Measurements from ENCODE around the gene P2RX3. TPM values are rescaled to one million over a fixed set of nuclear protein-coding genes. Genes with fewer than 3 reads are reported as not detected.

Gene P2RX3
- total RNA-seq, 4 donors from 2014 or later, result 0.69 TPM; not detected in 3

DNA sequence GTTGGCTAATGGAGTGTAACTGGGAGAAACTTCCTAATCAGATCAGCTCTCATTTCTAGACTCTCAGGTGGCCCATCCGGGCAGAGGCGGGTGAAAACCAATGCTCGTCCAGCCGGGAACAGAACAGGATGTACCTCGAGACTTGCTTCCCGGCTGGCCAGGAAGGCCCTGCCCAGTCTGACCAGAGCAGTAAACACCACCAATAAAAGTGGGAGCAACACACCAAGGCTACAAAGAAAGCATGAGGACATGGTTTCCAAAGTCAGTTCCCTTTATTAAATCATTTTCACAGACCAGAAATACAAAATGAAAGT is 12.5 kb upstream of the P2RX3 start:
- TF ChIP-seq EP300 (IDR thresholded peaks at IDR 0.05), result no peak
- peak; percentile 88 for TF ChIP-seq POLR2AphosphoS5 (IDR thresholded peaks at IDR 0.05)
- H3K36me3 ChIP-seq, result peaks cover 0 to 50% of the 10 kb centered on the region in 2 donors
- 3% methylated on average over 5 of the region's 6 CpGs; no CpG with 5 or more reads in 1 of the 2 donors for WGBS, 2 donors (ENCODE audit: low coverage in 1 of 2)

DNA sequence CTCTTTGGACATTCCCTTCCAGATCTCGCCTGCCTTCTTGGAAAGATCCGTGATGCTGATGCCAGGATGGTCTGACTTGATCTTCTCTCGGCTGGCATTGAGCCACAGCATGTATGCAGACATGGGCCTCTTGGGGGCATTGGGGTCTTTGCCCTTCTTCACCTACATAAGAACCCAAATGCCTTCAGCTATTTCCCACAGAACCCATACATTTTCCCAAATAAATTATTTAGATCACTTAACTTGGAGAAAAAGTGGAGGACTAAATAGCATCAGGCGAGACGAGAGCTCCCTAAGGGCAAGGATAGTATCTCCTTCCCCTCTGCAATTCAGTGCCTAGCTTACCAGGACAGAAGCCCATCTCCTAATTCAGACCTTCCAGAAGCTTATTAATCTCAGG is 10.4 kb upstream of the P2RX3 start:
- Histone ChIP-seq H3K27me3 (no peaks in the 10 kb centered on the region), H3K4me1 (peaks cover 7 to 32% (median 14%) of the 10 kb centered on the region in 3 donors), H3K9me3 (no peaks in the 10 kb centered on the region), H3K27ac (peak overlapping the region in 3 of 4 donors; percentile 97 to 98 (median 97)), H3K36me3 (peaks cover 0 to 70% of the 10 kb centered on the region in 2 donors), H3K4me3 (no peak overlapping the region)
- no peak for TF ChIP-seq POLR2A (IDR thresholded peaks at IDR 0.05)
- no peak for TF ChIP-seq EP300 (IDR thresholded peaks at IDR 0.05)
- TF ChIP-seq, protein P1, sequence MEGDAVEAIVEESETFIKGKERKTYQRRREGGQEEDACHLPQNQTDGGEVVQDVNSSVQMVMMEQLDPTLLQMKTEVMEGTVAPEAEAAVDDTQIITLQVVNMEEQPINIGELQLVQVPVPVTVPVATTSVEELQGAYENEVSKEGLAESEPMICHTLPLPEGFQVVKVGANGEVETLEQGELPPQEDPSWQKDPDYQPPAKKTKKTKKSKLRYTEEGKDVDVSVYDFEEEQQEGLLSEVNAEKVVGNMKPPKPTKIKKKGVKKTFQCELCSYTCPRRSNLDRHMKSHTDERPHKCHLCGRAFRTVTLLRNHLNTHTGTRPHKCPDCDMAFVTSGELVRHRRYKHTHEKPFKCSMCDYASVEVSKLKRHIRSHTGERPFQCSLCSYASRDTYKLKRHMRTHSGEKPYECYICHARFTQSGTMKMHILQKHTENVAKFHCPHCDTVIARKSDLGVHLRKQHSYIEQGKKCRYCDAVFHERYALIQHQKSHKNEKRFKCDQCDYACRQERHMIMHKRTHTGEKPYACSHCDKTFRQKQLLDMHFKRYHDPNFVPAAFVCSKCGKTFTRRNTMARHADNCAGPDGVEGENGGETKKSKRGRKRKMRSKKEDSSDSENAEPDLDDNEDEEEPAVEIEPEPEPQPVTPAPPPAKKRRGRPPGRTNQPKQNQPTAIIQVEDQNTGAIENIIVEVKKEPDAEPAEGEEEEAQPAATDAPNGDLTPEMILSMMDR (IDR thresholded peaks at IDR 0.05), result no peak
- no peak for TF ChIP-seq POLR2AphosphoS5 (IDR thresholded peaks at IDR 0.05)
- 86 to 95% methylated on average over 4 to 5 of the region's 5 CpGs for WGBS, 2 donors (ENCODE audit: low coverage in 1 of 2)
- ATAC-seq, result no peak

More for the DNA sequence above, 12.5 kb upstream of the P2RX3 start:
- Histone ChIP-seq H3K27ac (peak overlapping the region; percentile 92 to 98 (median 97)), H3K27me3 (no peaks in the 10 kb centered on the region), H3K4me3 (peak overlapping the region; percentile 38 to 96), H3K4me1 (peaks cover 7 to 53% (median 28%) of the 10 kb centered on the region in 3 donors), H3K9me3 (no peaks in the 10 kb centered on the region)
- ATAC-seq, result peak; percentile 33

DNA sequence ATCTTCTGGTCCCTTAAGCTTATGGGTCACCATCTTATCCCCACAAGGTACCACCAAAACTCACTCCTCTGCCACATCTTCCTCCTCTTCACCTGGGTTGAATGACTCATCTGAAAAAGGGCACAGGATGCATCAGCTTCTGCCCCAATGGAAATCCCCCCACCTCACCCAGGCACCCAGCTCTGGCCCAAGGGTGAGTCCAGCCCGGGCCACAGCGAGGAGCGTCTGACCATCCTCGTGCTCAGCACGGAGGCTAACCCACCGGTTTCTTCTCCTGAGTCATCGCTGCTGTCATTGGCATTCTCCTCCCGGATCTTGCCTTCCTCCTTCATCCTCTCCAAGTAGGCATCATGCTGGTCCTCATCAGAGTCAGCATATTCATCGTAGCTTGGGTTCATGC is 8.1 kb upstream of the P2RX3 start:
- no peaks in the 10 kb centered on the region for H3K9me3 ChIP-seq
- ATAC-seq, result no peak
- WGBS, 2 donors (ENCODE audit: low coverage in 1 of 2), result 81% methylated on average over 5 of the region's 9 CpGs; no CpG with 5 or more reads in 1 of the 2 donors

DNA sequence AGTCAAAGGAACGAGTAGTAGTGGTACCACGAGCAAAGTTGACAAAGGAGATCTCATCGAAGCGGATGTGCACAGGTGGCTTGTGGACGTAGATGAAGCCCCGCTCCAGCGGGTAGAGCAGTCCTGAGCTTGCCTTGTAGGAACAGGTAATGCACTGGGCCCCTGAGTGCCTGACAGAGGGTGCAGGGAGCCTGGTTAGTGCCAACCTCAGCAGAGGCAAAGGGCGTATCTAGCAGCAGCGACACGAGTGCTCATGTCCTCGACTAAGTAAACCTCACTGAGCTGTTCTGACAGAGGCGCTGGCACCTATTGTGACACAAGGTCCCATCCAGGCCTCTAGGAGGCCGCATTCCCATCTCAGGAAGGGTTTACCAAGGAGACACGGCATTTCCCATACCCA is 6.4 kb upstream of the P2RX3 start:
- ATAC-seq, result no peak
- peaks cover 0 to 31% (median 14%) of the 10 kb centered on the region in 3 donors for H3K4me1 ChIP-seq
- no peaks in the 10 kb centered on the region for H3K9me3 ChIP-seq
- H3K36me3 ChIP-seq, result peaks cover 0 to 76% of the 10 kb centered on the region in 2 donors
- TF ChIP-seq, protein P1 (IDR thresholded peaks at IDR 0.05), result no peak
- no peak for TF ChIP-seq POLR2A (IDR thresholded peaks at IDR 0.05)
- 67 to 87% methylated on average over 5 of the region's 14 CpGs for WGBS, 2 donors (ENCODE audit: low coverage in 1 of 2)
- no peaks in the 10 kb centered on the region for H3K27me3 ChIP-seq
- H3K4me3 ChIP-seq, result no peak overlapping the region
- H3K27ac ChIP-seq, result no peak overlapping the region

More for the DNA sequence above, 8.1 kb upstream of the P2RX3 start:
- Histone ChIP-seq H3K27me3 (no peaks in the 10 kb centered on the region), H3K27ac (no peak overlapping the region), H3K4me3 (no peak overlapping the region), H3K36me3 (peaks cover 0 to 86% of the 10 kb centered on the region in 2 donors), H3K4me1 (peaks cover 7 to 36% (median 19%) of the 10 kb centered on the region in 3 donors)
- no peak for TF ChIP-seq EP300 (IDR thresholded peaks at IDR 0.05)
- no peak for TF ChIP-seq POLR2AphosphoS5 (IDR thresholded peaks at IDR 0.05)
- TF ChIP-seq, protein P1 (IDR thresholded peaks at IDR 0.05), result no peak
- no peak for TF ChIP-seq POLR2A (IDR thresholded peaks at IDR 0.05)

DNA sequence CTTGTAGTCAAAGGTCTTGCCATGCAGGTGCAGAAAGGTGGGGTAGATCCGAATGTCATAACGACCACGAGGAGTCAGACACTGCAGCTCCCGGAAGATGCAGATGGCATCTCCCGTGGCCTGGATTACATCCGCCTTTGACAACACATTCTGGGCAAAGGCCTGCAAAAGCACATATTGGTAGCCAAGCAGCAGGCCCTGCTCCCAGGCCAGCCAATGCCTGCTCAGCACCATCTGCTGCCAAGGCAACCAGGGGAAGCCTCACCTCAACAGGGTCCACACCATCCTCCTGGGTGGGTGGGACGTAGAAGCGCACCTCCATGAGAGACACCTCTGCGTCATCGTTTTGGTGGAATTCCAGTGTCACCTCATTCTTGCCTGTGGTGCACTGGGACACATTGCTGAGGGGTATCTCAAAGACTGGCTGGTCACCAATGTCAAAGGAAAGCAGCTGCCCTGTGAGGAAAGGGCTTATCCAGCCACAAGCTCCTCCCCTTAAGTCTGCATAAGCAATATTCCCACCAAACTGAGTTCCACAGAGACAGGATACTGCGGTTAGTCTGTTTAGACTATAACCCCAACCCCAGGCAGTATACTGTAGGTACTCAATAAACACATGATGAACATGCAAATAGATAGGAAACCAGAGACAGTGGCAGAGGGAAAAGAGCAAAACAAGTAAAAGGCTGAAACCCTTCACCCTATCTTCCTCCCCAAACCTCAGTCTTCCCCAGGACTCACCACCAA is 5.3 kb upstream of the P2RX3 start:
- H3K4me1 ChIP-seq, result peaks cover 0 to 29% (median 14%) of the 10 kb centered on the region in 3 donors
- H3K9me3 ChIP-seq, result no peaks in the 10 kb centered on the region
- TF ChIP-seq POLR2A (IDR thresholded peaks at IDR 0.05), result no peak
- TF ChIP-seq, protein P1 (IDR thresholded peaks at IDR 0.05), result no peak
- no peak for TF ChIP-seq EP300 (IDR thresholded peaks at IDR 0.05)
- no peak for TF ChIP-seq POLR2AphosphoS5 (IDR thresholded peaks at IDR 0.05)
- 87 to 89% methylated on average over 1 to 9 of the region's 11 CpGs for WGBS, 2 donors (ENCODE audit: low coverage in 1 of 2)
- ATAC-seq, result no peak
- no peak overlapping the region for H3K4me3 ChIP-seq
- no peak overlapping the region for H3K27ac ChIP-seq
- peaks cover under 1% of the 10 kb centered on the region for H3K27me3 ChIP-seq
- H3K36me3 ChIP-seq, result peaks cover 0 to 65% of the 10 kb centered on the region in 2 donors
